ENCODE data around the gene HSD17B14.
A peak's percentile ranks its signal among the peaks of the same experiment; 100 is the strongest.

HSD17B14 gene

DNA sequence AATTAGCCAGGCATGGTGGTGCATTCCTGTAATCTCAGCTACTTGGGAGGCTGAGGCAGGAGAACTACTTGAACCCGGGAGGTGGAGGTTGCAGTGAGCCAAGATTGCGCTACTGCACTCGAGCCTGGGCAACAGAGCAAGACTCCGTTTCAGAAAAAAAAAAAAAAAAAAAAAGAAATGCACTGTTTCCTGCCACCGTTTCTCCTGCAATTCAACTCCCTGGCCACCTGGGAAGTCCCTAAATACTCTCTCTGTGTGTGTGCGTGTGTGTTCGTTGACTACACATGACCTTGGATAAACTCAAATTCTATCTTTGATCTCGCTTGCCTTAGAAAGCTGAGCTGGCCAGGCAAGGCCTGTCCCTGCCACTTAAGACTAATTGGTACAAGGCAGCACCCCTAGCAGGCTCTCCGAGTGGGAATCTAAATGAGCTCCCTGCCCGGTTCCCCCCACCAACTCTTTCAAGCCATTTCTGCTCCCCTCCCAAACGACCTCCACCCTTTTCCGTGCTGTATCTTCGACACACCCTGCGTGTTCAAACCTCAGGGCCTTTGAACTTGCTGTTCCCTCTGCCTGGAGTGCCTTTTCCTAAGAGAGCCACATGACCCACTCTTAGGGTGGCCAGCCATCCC is 20.3 kb downstream of the HSD17B14 start:
- no peak for FAIRE-seq
- no peak for DNase-seq (ENCODE audit: insufficient read length, low spot score)
- no peak for TF ChIP-seq POLR2AphosphoS5 (IDR thresholded peaks at IDR 0.05; ENCODE audit: low read depth, low read length)
- TF ChIP-seq POLR2A (IDR thresholded peaks at IDR 0.05; ENCODE audit: low read depth, low read length), result no peak
- TF ChIP-seq PAX5 (IDR thresholded peaks at IDR 0.05; ENCODE audit: insufficient read depth, low read length, severe bottlenecking), result no peak
- no peak for TF ChIP-seq SPI1 (IDR thresholded peaks at IDR 0.05; ENCODE audit: low read depth, low read length)
- TF ChIP-seq POU2F2 (IDR thresholded peaks at IDR 0.05; ENCODE audit: low read depth, low read length), result no peak
- TF ChIP-seq TAF1 (IDR thresholded peaks at IDR 0.05; ENCODE audit: low read depth, low read length), result no peak

DNA sequence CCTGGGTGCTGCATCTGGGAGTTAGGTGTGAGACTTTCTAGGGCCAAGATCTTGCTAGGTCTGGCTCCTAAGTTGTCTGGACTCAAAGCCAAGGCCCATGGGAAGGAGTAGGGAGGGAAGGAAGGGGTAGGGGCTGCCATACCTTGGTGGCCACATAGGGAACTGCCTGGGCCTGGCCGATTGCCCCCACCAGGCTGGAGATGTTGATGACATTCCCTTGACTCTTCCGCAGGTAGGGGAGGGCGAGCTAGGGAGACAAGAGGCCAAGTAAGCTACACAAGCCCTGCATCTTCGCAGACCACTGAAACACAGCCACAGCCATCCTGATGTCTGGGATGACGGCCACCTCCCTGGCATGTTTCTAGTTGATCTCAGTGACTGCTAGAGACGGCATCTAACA is 21.4 kb downstream of the HSD17B14 start:
- DNase-seq (ENCODE audit: insufficient read length, low spot score) (no peak), FAIRE-seq (no peak)
- no peak for TF ChIP-seq PAX5 (IDR thresholded peaks at IDR 0.05; ENCODE audit: insufficient read depth, low read length, severe bottlenecking)
- no peak for TF ChIP-seq TAF1 (IDR thresholded peaks at IDR 0.05; ENCODE audit: low read depth, low read length)

DNA sequence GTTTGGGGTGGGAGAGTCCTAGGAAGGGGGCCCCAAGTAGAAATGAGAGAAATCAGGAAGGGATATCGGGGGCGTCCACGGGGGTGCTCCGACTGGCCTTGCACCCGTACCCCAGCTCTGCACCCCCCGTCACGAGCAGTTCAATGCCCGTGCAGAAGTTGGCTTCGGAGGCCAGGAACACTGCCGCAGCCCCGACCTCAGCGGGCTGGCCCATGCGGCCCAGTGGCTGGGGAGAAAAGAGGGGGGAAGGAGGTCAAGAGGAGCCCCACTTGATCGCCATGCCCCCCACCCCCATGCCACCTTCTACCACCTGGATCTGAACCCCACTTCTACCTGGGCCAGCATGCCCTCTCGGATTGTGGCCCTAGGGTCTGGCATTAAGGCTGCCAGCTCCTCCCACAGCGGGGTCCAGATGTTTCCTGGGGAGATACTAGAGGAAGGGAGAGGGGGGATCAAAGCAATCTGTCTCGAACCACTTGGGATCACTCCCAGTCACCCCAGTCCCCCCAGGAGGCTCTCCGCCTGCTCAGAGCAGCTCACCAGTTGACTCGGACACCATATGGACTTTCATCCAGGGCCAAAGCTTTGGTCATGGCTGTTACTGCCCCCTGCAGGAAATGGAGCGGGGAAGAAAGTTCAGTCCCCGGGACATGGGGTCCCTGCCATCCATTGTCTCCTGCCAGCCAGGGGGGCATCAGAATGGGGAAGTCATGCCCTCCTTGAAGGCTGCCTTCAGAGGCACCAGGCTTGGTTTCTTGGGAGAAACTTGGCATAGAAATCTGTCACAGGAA is 23.0 kb downstream of the HSD17B14 start:
- DNase-seq (ENCODE audit: insufficient read length, low spot score) (no peak), FAIRE-seq (no peak)
- TF ChIP-seq POU2F2 (IDR thresholded peaks at IDR 0.05; ENCODE audit: low read depth, low read length) (no peak), POLR2A (IDR thresholded peaks at IDR 0.05; ENCODE audit: low read depth, low read length) (no peak), POLR2AphosphoS5 (IDR thresholded peaks at IDR 0.05; ENCODE audit: low read depth, low read length) (no peak), PAX5 (IDR thresholded peaks at IDR 0.05; ENCODE audit: insufficient read depth, low read length, severe bottlenecking) (no peak), SPI1 (IDR thresholded peaks at IDR 0.05; ENCODE audit: low read depth, low read length) (no peak), TAF1 (IDR thresholded peaks at IDR 0.05; ENCODE audit: low read depth, low read length) (no peak)

DNA sequence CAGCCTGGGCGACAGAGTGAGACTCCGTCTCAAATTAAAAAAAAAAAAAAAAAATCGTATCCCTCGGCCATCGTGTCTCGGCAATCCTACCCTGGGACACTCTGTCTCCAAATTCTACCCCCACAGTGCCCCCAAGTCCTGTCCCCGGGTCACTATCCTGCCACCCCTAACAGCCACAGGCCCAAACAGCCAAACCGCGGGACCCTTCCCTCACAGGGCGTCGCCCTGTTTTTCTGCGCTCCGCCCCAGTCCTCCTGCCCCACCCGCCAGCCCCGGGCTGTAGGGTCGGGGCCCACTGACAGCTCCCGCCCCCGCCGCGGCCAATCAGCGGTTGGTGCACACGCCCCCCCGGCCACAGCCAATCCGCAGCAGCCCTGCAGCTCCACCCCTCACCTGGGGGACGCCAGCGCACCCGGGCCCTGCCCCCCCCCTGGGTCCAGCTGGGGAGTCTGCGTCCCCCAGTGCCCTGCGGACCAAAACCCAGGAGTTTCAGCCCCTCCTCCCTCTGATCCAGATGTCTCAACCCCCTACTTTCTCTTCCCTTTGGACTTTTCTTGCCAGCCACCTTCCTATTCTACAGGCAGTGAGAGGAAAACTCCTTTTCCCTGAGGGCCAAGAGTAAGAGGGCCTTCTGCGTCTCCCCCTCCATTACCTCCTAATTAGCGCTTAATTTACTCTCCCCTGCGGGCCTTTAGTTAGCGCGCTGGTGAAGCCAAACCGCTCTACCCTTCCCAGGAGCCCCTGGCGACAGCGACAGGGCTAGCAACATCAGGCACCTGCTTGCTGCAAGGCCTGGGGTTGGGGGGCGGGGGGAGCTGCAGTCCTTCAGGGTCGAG is 24.0 kb downstream of the HSD17B14 start:
- TF ChIP-seq POLR2A (IDR thresholded peaks at IDR 0.05; ENCODE audit: low read depth, low read length) (no peak), POLR2AphosphoS5 (IDR thresholded peaks at IDR 0.05; ENCODE audit: low read depth, low read length) (no peak), POU2F2 (IDR thresholded peaks at IDR 0.05; ENCODE audit: low read depth, low read length) (no peak), PAX5 (IDR thresholded peaks at IDR 0.05; ENCODE audit: insufficient read depth, low read length, severe bottlenecking) (no peak), SPI1 (IDR thresholded peaks at IDR 0.05; ENCODE audit: low read depth, low read length) (no peak), TAF1 (IDR thresholded peaks at IDR 0.05; ENCODE audit: low read depth, low read length) (no peak)
- FAIRE-seq, result peak; percentile 97
- peak; percentile 96 for DNase-seq (ENCODE audit: insufficient read length, low spot score)

DNA sequence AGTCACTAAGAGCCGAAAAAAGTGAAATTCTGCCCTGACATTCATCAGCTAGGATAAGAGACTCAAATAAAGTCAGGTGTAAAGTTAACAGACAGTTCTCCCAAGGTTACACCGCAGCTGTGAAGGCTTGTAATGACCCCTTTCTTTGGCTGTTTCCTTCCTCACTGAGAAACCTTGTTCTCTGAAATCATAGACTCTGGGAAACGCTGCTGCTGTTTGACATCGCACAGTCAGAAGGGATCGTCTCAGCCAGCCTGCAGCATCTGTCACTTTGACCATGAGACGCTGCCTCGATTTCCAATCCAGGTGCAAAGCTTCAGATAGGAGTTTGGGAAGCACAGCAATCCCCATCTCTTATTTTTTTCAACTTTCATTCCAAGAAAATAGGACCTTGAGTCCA is 26.1 kb downstream of the HSD17B14 start:
- no peak for DNase-seq (ENCODE audit: insufficient read length, low spot score)
- peak; percentile 40 for FAIRE-seq
- TF ChIP-seq POU2F2 (IDR thresholded peaks at IDR 0.05; ENCODE audit: low read depth, low read length) (no peak), SPI1 (IDR thresholded peaks at IDR 0.05; ENCODE audit: low read depth, low read length) (no peak), TAF1 (IDR thresholded peaks at IDR 0.05; ENCODE audit: low read depth, low read length) (no peak), POLR2A (IDR thresholded peaks at IDR 0.05; ENCODE audit: low read depth, low read length) (no peak), POLR2AphosphoS5 (IDR thresholded peaks at IDR 0.05; ENCODE audit: low read depth, low read length) (no peak), PAX5 (IDR thresholded peaks at IDR 0.05; ENCODE audit: insufficient read depth, low read length, severe bottlenecking) (no peak)

DNA sequence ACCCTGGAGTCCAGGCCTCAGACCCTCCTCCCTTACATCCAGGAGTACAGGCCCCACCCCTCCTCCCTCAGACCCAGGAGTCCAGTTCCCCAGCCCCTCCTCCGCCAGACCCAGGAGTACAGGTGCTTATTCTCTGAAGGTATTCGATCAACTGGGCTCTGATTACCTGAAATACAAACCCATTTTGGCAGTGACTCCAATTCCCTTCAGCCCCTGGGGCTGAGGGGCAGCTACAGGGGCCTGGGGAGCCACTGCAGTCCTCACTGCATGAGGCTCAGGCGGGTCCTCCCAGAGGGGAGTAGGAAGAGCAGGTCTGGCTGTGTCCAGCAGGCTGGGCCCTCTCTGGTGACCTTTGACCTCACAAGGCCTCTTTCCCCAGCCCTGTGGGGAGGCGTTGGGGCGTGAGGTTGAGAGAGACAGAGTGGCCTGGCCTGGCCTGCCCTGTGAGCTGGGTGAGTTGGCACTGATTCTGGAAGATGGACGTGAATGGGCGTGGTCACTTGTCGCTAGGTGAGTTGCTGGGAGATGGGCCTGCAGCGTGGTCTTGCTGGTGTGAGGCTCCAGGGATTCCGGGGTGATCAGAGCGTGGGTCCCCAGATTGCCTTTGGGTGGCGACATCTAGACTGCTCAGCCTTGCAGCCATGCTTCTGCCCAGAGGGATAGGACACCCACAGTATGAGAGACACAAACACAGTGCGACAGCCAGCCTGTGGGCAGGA is 28.5 kb downstream of the HSD17B14 start:
- FAIRE-seq, result no peak
- no peak for TF ChIP-seq TAF1 (IDR thresholded peaks at IDR 0.05; ENCODE audit: low read depth, low read length)
- no peak for TF ChIP-seq POLR2A (IDR thresholded peaks at IDR 0.05; ENCODE audit: low read depth, low read length)
- TF ChIP-seq POU2F2 (IDR thresholded peaks at IDR 0.05; ENCODE audit: low read depth, low read length), result no peak
- TF ChIP-seq POLR2AphosphoS5 (IDR thresholded peaks at IDR 0.05; ENCODE audit: low read depth, low read length), result no peak

DNA sequence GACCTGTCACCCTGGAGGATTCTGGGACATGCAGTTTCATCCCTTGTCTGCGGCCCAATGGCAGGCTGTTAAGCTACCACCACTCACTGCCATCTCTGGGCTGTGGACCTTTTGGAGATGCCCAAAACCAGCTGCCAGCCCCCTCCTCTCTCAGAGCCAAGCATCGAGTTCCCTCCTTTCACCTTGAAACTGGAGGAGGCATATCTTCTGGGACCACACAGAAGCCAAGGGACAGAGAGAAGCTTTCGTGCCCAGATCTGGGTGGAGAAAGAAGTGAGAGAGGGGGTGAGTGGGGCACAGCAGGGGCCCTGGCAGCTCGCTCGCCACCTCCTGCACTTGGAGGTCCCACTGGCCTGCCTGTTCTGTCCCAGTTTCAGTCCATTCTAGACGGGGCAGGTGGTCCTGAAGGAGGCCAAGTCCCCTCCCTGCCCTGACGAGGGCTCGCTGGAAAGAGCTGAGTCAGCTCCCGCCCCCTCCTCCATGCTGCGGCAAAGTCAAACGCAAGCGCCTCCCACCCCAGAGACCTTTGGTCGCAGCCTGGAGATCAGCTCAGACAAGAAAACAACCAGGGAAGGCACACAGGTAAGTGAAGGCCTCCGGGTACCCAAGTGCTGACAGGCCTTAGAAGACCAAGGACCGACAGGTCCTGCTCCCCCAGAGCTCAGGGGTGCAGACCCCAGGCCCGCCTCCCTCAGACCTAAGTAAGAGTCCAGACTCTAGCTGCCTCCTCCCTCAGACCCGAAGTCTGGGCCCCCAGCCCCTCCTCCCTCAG is 29.3 kb downstream of the HSD17B14 start:
- DNase-seq (ENCODE audit: insufficient read length, low spot score) (no peak), FAIRE-seq (no peak)

More for the DNA sequence above, 28.5 kb downstream of the HSD17B14 start:
- no peak for DNase-seq (ENCODE audit: insufficient read length, low spot score)

DNA sequence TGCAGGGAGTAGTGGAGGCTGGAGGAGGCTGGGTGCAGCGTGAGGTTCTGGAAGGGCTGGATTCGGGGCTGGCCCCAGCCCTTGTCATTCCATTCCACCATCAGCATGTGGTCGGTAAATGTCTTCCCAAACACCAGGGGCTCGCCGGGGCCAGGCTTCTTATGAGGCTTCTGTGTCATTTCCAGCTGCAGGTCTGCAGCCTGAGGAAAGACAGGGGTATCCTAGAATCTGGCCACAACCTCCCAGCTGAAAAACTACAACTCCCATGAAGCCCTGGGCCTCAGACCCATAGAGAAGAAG is 29.8 kb downstream of the HSD17B14 start:
- FAIRE-seq (no peak), DNase-seq (ENCODE audit: insufficient read length, low spot score) (peak; percentile 71)
- no peak for TF ChIP-seq POU2F2 (IDR thresholded peaks at IDR 0.05; ENCODE audit: low read depth, low read length)
- no peak for TF ChIP-seq POLR2A (IDR thresholded peaks at IDR 0.05; ENCODE audit: low read depth, low read length)
- TF ChIP-seq TAF1 (IDR thresholded peaks at IDR 0.05; ENCODE audit: low read depth, low read length), result no peak
- TF ChIP-seq POLR2AphosphoS5 (IDR thresholded peaks at IDR 0.05; ENCODE audit: low read depth, low read length), result no peak
- no peak for TF ChIP-seq SPI1 (IDR thresholded peaks at IDR 0.05; ENCODE audit: low read depth, low read length)

More for the DNA sequence above, 29.3 kb downstream of the HSD17B14 start:
- TF ChIP-seq POLR2AphosphoS5 (IDR thresholded peaks at IDR 0.05; ENCODE audit: low read depth, low read length), result no peak
- TF ChIP-seq TAF1 (IDR thresholded peaks at IDR 0.05; ENCODE audit: low read depth, low read length), result no peak
- no peak for TF ChIP-seq SPI1 (IDR thresholded peaks at IDR 0.05; ENCODE audit: low read depth, low read length)
- TF ChIP-seq PAX5 (IDR thresholded peaks at IDR 0.05; ENCODE audit: insufficient read depth, low read length, severe bottlenecking), result no peak
- no peak for TF ChIP-seq POU2F2 (IDR thresholded peaks at IDR 0.05; ENCODE audit: low read depth, low read length)
- TF ChIP-seq POLR2A (IDR thresholded peaks at IDR 0.05; ENCODE audit: low read depth, low read length), result no peak
